A673 (cell line): ENCODE data around the gene SEMA6B.

Source experiments
- CTCF ChIP-seq: fragments of 300-800, 200-600 bp; sonication (generic); conservative IDR thresholded peaks from 2 replicates; pipeline ENCODE4 v1.5.1; 2017; ENCODE audit warnings: low read depth, mild to moderate bottlenecking, antibody characterized with exemption, low read length, moderate library complexity, mixed read lengths
- EZH2 ChIP-seq: fragments of 200-600 bp; sonication (generic); IDR thresholded peaks from 2 replicates; pipeline ENCODE4 v1.6.1; 2017; ENCODE audit warnings: borderline replicate concordance, low read depth, mild to moderate bottlenecking, mixed read lengths, antibody characterized with exemption, low read length; ENCODE audit not compliant: poor library complexity, severe bottlenecking

DNA sequence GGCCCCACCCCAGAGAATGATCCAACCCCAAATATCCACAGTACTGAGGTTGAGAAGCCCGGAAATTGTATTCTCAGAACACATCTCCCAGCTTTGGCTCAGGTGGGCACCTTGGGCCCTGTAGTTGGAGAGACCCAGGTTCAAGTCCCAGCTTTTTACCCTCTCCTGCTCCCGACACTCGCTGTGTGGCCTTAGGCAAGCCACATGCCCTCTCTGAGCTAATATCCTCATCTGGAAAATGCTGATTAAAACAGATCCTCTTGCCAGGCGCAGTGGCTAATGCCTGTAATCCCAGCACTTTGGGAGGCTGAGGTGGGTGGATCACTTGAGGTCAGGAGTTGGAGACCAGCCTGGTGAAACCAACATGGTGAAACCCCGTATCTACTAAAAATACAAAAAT lies 43.8 kb downstream of the SEMA6B start:
- no peak for TF ChIP-seq CTCF
- no peak for TF ChIP-seq EZH2
